Measurements from ENCODE around the gene LDB2.

- TF ChIP-seq CTCF (IDR thresholded peaks at IDR 0.05): no peak
- TF ChIP-seq POLR2A (IDR thresholded peaks at IDR 0.05; ENCODE audit: low read depth): no peak
- TF ChIP-seq EP300 (IDR thresholded peaks at IDR 0.05): no peak
- TF ChIP-seq POLR2AphosphoS5 (IDR thresholded peaks at IDR 0.05): no peak
Measured at GRCh38 chr4:16581117-16581516, 317.3 kb downstream of the LDB2 start.
